B cell (primary cell): ENCODE results near the gene HOXA2. TPM values are rescaled to one million over a fixed set of nuclear protein-coding genes. Genes with fewer than 3 reads are reported as not detected.
A peak's percentile ranks its signal among the peaks of the same experiment; 100 is the strongest.

Experiments used
- ATAC-seq: fragments of 200-7000 bp; cut with Tn5 transposase; one replicate; pipeline ENCODE4 v1.10.0; 2021; ENCODE audit warnings: low read depth, mild to moderate bottlenecking, moderate number of reproducible peaks, moderate library complexity
- CTCF ChIA-PET: fragments of 350-600 bp; sonication (Branson Sonifier 250); formaldehyde crosslinking; loops from one replicate; lab custom pipeline; 2021; ENCODE audit warnings: antibody characterized with exemption, inconsistent platforms; lab: Charles Lee
- POLR2A ChIA-PET: fragments of 350-600 bp; sonication (Branson Sonifier 250); formaldehyde crosslinking; loops from one replicate; lab custom pipeline; 2021; ENCODE audit warnings: antibody characterized with exemption; lab: Charles Lee
- DNase-seq: peaks from one replicate; pipeline ENCODE4 v3.0.0; 2013
- H2AFZ ChIP-seq: 2 replicates; pipeline ENCODE4 v1.6.1; 2012; ENCODE audit warnings: mild to moderate bottlenecking, low read depth, low read length; ENCODE audit not compliant: insufficient read depth, poor library complexity, severe bottlenecking
- H3K27ac ChIP-seq, 2 donors: 1 replicate in 1 of 2; 2 replicates in 1 of 2; pipeline ENCODE4 v1.5.1; 2012 to 2013; ENCODE audit warnings: low read length in 2 of 2, mild to moderate bottlenecking in 2 of 2, moderate library complexity in 1 of 2
- H3K27me3 ChIP-seq, 4 experiments: fragments of 200-600 bp in 1 of 4; sonication (generic) in 1 of 4; replicated peaks in 1 of 4; 1 replicate in 2 of 4; 2 replicates in 2 of 4; pipeline versions ENCODE4 v1.6.1 to v1.7.0; 2013 to 2016; ENCODE audit warnings: low read length in 3 of 4, mild to moderate bottlenecking in 2 of 4, mixed read lengths in 1 of 4, moderate library complexity in 1 of 4; ENCODE audit not compliant: insufficient read depth in 4 of 4, control insufficient read depth in 3 of 4; ENCODE audit errors: control extremely low read depth in 1 of 4
- H3K36me3 ChIP-seq, 2 experiments: replicated peaks in 1 of 2; 1 replicate in 1 of 2; 2 replicates in 1 of 2; pipeline versions ENCODE4 v1.6.1 to v1.7.1; 2013; ENCODE audit warnings: low read length in 1 of 2; ENCODE audit not compliant: insufficient read depth in 2 of 2, control insufficient read depth in 1 of 2; ENCODE audit errors: control extremely low read depth in 1 of 2, extremely low read depth in 1 of 2
- H3K4me1 ChIP-seq, 2 donors: fragments of 200-600 bp in 1 of 2; sonication (generic) in 1 of 2; 1 replicate in 1 of 2; 2 replicates in 1 of 2; pipeline versions ENCODE4 v1.5.1 to v1.6.1; 2013 to 2017; ENCODE audit warnings: low read length in 2 of 2; ENCODE audit not compliant: control insufficient read depth in 2 of 2, insufficient read depth in 2 of 2
- H3K4me2 ChIP-seq: replicated peaks from 2 replicates; pipeline ENCODE3; 2012; ENCODE audit warnings: mild to moderate bottlenecking, low read depth, low read length; ENCODE audit not compliant: poor library complexity, severe bottlenecking
- H3K4me3 ChIP-seq, 5 experiments: fragments of 200-600 bp in 1 of 5; sonication (generic) in 1 of 5; 1 replicate in 3 of 5; 2 replicates in 2 of 5; pipeline versions ENCODE4 v1.5.1 to v1.7.0; 2011 to 2016; ENCODE audit warnings: low read length in 4 of 5, mild to moderate bottlenecking in 4 of 5, low read depth in 2 of 5, control low read depth in 1 of 5, moderate library complexity in 1 of 5; ENCODE audit not compliant: insufficient read depth in 1 of 5; ENCODE audit errors: control extremely low read depth in 1 of 5, extremely low read depth in 1 of 5
- H3K79me2 ChIP-seq: fragments of 200-600 bp; sonication (generic); one replicate; pipeline ENCODE4 v1.6.0; 2016; ENCODE audit warnings: low read length; ENCODE audit not compliant: control insufficient read depth, insufficient read depth
- H3K9ac ChIP-seq: fragments of 200-600 bp; sonication (generic); 2 replicates; pipeline ENCODE4 v1.6.1; 2017; ENCODE audit warnings: mild to moderate bottlenecking, low read length, moderate library complexity
- H3K9me3 ChIP-seq, 3 donors: one replicate each; pipeline versions ENCODE4 v1.6.1 to v1.7.1; 2013; ENCODE audit warnings: low read length in 2 of 3; ENCODE audit not compliant: control insufficient read depth in 2 of 3, insufficient read depth in 1 of 3; ENCODE audit errors: control extremely low read depth in 1 of 3
- H4K20me1 ChIP-seq: 2 replicates; pipeline ENCODE4 v1.6.0; 2012; ENCODE audit warnings: mild to moderate bottlenecking, low read length; ENCODE audit not compliant: insufficient read depth, control insufficient read depth, poor library complexity, severe bottlenecking
- H3K27ac Mint-ChIP-seq: one replicate; pipeline ENCODE4 v1.8.0; 2021; ENCODE audit warnings: mixed read lengths
- H3K27me3 Mint-ChIP-seq: one replicate; pipeline ENCODE4 v1.8.0; 2021; ENCODE audit warnings: mixed read lengths
- H3K4me1 Mint-ChIP-seq: one replicate; pipeline ENCODE4 v1.8.0; 2021; ENCODE audit warnings: mixed read lengths
- H3K4me3 Mint-ChIP-seq: one replicate; pipeline ENCODE4 v1.8.0; 2021; ENCODE audit warnings: mixed read lengths
- H3K9me3 Mint-ChIP-seq: one replicate; pipeline ENCODE4 v1.8.0; 2022; ENCODE audit warnings: mixed read lengths; ENCODE audit not compliant: insufficient read depth
- EZH2 ChIP-seq: IDR thresholded peaks from 2 replicates; pipeline ENCODE4 v1.6.1; 2012; ENCODE audit warnings: borderline replicate concordance, low read depth, mild to moderate bottlenecking, moderate library complexity, low read length; ENCODE audit not compliant: insufficient read depth, poor library complexity, severe bottlenecking
- WGBS: methylation state at CpG from one replicate; pipeline ENCODE4 v1.1.5; 2013; ENCODE audit warnings: missing lambda C conversion rate; ENCODE audit not compliant: insufficient coverage; 5-methylcytosine and 5-hydroxymethylcytosine counted together
- intact Hi-C: fragments of 100-400 bp; cut with micrococcal nuclease; formaldehyde crosslinking; loops from one replicate; pipeline ENCODE4 v1.10.0; 2022
- polyA plus RNA-seq: library from polyadenylated mRNA; depleted of rRNA; stranded (reverse); fragments of >200 nt; gene quantifications from 2 replicates; pipeline ENCODE4 v1.2.3, GENCODE V29; 2012
- total RNA-seq, 2 donors: library from RNA; stranded (reverse); fragments of 120-200 nt in 1 of 2; gene quantifications; 1 replicate in 1 of 2; 2 replicates in 1 of 2; pipeline versions ENCODE4 v1.2.3 to v1.2.4, GENCODE V29; 2013 to 2022
- TF ChIP-seq, protein P1 (sequence below): fragments of 200-600 bp; IDR thresholded peaks from one replicate; pipeline ENCODE4 v1.8.0; 2022; ENCODE audit warnings: antibody characterized with exemption, mild to moderate bottlenecking

Gene HOXA2
- total and polyA plus RNA-seq, 2 donors (not counting 1 experiment from before 2014, with no cell fraction given): not detected

DNA sequence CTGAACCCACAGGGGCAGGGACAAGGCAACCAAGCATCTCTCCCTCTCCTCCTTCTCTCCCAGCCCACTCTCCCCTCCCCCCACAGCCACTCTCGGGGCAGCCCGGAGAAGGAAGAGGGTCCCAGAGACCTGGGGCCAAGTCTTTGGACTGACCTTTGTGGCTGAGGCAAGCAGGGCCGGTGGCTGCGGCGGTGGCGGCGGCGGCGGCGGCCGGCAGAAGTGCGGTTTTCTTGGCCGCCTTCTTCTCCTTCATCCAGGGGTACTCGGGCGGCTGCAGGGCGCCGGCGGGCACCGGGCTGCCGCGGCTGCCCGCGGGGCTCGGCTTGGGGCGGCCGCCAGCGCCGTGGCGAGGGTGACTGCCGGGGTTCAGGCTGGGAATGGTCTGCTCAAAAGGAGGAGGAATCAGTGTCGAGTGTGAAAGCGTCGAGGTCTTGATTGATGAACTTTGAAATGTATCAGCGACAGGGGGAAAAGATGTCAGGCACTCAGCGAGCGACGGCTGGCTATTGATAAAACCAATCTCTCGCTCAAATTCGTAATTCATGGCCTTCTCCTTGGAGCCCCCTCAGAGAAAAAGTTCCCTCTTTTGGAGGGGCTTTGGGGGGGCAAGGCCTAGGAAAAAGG, 414 bp downstream of the HOXA2 start:
- no peak overlapping the region for H3K27ac ChIP-seq
- H3K27ac Mint-ChIP-seq: no peak overlapping the region
- peak; percentile 39 for DNase-seq
- H3K27me3 ChIP-seq: peaks cover 0 to 78% (median 64%) of the 10 kb centered on the region in 4 experiments
- ChIA-PET POLR2A (no interaction called here), CTCF (no interaction called here)
- peaks cover 34 to 41% of the 10 kb centered on the region in 2 donors for H3K4me1 ChIP-seq
- peaks cover 35% of the 10 kb centered on the region for H3K4me1 Mint-ChIP-seq
- no peaks in the 10 kb centered on the region for H3K79me2 ChIP-seq
- no peak for ATAC-seq
- WGBS: 7% methylated on average over 29 of the region's 39 CpGs
- peaks cover 12% of the 10 kb centered on the region for H4K20me1 ChIP-seq
- H3K9me3 ChIP-seq: peaks cover 0 to 36% (median 0%) of the 10 kb centered on the region in 3 donors
- peak overlapping the region in 2 of 5 experiments; percentile 6 to 44 for H3K4me3 ChIP-seq
- peak overlapping the region; percentile 63 for H3K4me2 ChIP-seq
- no peak for TF ChIP-seq EZH2
- TF ChIP-seq, protein P1, sequence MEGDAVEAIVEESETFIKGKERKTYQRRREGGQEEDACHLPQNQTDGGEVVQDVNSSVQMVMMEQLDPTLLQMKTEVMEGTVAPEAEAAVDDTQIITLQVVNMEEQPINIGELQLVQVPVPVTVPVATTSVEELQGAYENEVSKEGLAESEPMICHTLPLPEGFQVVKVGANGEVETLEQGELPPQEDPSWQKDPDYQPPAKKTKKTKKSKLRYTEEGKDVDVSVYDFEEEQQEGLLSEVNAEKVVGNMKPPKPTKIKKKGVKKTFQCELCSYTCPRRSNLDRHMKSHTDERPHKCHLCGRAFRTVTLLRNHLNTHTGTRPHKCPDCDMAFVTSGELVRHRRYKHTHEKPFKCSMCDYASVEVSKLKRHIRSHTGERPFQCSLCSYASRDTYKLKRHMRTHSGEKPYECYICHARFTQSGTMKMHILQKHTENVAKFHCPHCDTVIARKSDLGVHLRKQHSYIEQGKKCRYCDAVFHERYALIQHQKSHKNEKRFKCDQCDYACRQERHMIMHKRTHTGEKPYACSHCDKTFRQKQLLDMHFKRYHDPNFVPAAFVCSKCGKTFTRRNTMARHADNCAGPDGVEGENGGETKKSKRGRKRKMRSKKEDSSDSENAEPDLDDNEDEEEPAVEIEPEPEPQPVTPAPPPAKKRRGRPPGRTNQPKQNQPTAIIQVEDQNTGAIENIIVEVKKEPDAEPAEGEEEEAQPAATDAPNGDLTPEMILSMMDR: no peak
- H3K9ac ChIP-seq: peak overlapping the region; percentile 8
- no peaks in the 10 kb centered on the region for H3K36me3 ChIP-seq
- intact Hi-C loops: no loop called here
- H2AFZ ChIP-seq: no peak overlapping the region
- H3K9me3 Mint-ChIP-seq: no peaks in the 10 kb centered on the region
- H3K27me3 Mint-ChIP-seq: peaks cover 78% of the 10 kb centered on the region
- H3K4me3 Mint-ChIP-seq: peak overlapping the region; percentile 82

DNA sequence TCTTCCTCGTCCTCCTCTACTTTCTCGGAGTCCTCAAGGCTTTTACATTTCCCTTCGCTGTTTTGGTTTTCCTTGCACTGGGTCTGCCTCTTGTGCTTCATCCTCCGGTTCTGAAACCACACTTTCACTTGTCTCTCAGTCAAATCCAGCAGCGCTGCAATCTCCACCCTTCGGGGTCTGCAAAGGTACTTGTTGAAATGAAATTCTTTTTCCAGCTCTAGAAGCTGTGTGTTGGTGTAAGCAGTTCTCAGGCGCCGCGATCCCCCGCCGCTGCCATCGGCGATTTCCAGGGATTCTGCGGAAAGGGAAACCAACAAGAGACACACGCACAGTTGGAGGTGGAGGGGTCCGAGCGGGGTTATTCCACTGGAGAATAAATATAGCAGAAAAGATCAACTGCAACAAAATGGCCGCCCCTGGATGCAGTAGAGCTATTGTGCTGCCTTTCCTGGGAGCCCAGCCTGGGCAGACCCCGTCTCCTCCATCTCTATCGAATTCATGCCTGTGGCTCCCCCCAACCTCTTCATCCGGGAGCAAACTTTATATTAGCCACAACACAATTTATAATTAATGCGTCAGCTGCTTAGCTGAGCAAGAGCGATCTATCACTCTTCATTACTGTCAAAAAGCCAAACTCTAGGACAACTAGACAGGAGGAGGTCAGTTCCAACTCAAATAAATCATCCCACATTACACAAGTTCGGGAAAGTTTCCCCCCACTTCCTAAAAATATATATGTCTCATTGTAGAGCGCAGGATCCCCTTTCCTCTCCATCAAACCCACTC, 1.1 kb downstream of the HOXA2 start:
- 95% methylated on average over 15 of the region's 25 CpGs for WGBS
- ATAC-seq (no peak), DNase-seq (no peak)
- H3K27ac ChIP-seq: no peak overlapping the region
- intact Hi-C loops: no loop called here
- H3K4me1 ChIP-seq: peaks cover 40 to 45% of the 10 kb centered on the region in 2 donors
- no peak for TF ChIP-seq EZH2
- TF ChIP-seq, protein P1: no peak
- H3K9me3 ChIP-seq: peaks cover 0 to 32% (median 0%) of the 10 kb centered on the region in 3 donors
- no peak overlapping the region for H3K9ac ChIP-seq
- no peak overlapping the region for H3K27ac Mint-ChIP-seq
- ChIA-PET POLR2A (no interaction called here), CTCF (no interaction called here)
- no peaks in the 10 kb centered on the region for H3K36me3 ChIP-seq
- no peak overlapping the region for H3K4me3 ChIP-seq
- peaks cover 79% of the 10 kb centered on the region for H3K27me3 Mint-ChIP-seq
- peak overlapping the region; percentile 63 for H3K4me2 ChIP-seq
- H3K79me2 ChIP-seq: no peaks in the 10 kb centered on the region
- H3K27me3 ChIP-seq: peaks cover 0 to 85% (median 64%) of the 10 kb centered on the region in 4 experiments
- H3K9me3 Mint-ChIP-seq: no peaks in the 10 kb centered on the region
- peaks cover 12% of the 10 kb centered on the region for H4K20me1 ChIP-seq
- peak overlapping the region; percentile 45 for H3K4me3 Mint-ChIP-seq
- H3K4me1 Mint-ChIP-seq: peaks cover 36% of the 10 kb centered on the region
- H2AFZ ChIP-seq: no peak overlapping the region
